Astrocyte of the cerebellum (primary cell): ENCODE results near the gene TBC1D10A.

Source experiments
- DNase-seq: peaks from one replicate; pipeline ENCODE4 v3.0.0-alpha.2; 2011; ENCODE audit warnings: low read depth
- H3K4me3 ChIP-seq: 2 replicates; pipeline ENCODE4 v1.5.1; 2011; ENCODE audit warnings: mild to moderate bottlenecking, low read depth, low read length, moderate library complexity
- in situ Hi-C: cut with HindIII; loops from 2 replicates; pipeline ENCODE4 v1.10.0; 2017; ENCODE audit warnings: low sequenced_read_pairs
- TF ChIP-seq, protein P1 (sequence below): IDR thresholded peaks from 2 replicates; pipeline ENCODE4 v1.5.1; 2012; ENCODE audit warnings: low read length, low read depth, moderate library complexity, mild to moderate bottlenecking; ENCODE audit errors: missing control alignments

TBC1D10A gene

DNA sequence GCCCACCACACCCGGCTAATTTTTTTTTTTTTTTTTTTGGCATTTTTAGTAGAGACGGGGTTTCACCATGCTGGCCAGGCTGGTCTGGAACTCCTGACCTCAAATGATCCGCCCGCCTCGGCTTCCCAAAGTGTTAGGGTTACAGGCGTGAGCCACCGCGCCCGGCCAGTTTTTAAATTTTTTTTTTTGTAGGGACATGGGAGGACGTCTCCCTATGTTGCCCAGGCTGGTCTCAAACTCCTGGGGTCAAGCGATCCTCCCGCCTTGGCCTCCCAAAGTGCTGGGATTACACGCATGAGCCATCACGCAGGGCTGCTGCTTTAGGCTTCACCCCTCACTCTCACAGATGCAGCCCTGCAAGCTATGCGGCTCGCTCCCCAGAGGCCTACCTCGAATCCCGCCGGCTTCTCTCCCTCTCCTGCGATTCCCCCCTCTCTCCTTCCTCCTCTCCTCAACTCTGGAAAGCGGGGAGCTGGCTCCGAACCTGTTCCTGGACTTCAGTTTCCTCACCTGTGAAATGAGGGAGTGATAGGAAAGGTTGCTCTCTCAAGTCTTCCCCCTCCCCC lies 31.0 kb upstream of the TBC1D10A start:
- TF ChIP-seq, protein P1, sequence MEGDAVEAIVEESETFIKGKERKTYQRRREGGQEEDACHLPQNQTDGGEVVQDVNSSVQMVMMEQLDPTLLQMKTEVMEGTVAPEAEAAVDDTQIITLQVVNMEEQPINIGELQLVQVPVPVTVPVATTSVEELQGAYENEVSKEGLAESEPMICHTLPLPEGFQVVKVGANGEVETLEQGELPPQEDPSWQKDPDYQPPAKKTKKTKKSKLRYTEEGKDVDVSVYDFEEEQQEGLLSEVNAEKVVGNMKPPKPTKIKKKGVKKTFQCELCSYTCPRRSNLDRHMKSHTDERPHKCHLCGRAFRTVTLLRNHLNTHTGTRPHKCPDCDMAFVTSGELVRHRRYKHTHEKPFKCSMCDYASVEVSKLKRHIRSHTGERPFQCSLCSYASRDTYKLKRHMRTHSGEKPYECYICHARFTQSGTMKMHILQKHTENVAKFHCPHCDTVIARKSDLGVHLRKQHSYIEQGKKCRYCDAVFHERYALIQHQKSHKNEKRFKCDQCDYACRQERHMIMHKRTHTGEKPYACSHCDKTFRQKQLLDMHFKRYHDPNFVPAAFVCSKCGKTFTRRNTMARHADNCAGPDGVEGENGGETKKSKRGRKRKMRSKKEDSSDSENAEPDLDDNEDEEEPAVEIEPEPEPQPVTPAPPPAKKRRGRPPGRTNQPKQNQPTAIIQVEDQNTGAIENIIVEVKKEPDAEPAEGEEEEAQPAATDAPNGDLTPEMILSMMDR: no peak
- no peak for DNase-seq
- peak overlapping the region; percentile 65 for H3K4me3 ChIP-seq
- in situ Hi-C loops: no loop called here

DNA sequence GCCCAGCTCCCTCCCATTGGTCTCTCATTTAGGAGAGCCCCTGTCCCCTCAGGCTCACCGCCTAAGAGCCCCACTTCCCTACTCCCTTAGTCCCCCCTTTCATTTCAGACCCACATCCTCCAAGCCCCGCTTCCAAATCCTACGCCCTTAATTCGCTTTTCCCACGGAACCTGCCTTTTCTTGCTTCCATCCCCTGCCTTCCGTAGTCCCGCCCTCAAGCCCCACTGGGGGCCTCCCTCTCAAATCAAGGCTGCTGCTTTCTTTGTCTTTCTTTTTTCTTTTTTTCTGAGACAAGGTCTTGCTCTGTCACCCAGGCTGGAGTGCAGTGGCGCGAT lies 30.5 kb upstream of the TBC1D10A start:
- in situ Hi-C loops: no loop called here
- no peak for DNase-seq
- peak overlapping the region; percentile 65 for H3K4me3 ChIP-seq
- TF ChIP-seq, protein P1: no peak

DNA sequence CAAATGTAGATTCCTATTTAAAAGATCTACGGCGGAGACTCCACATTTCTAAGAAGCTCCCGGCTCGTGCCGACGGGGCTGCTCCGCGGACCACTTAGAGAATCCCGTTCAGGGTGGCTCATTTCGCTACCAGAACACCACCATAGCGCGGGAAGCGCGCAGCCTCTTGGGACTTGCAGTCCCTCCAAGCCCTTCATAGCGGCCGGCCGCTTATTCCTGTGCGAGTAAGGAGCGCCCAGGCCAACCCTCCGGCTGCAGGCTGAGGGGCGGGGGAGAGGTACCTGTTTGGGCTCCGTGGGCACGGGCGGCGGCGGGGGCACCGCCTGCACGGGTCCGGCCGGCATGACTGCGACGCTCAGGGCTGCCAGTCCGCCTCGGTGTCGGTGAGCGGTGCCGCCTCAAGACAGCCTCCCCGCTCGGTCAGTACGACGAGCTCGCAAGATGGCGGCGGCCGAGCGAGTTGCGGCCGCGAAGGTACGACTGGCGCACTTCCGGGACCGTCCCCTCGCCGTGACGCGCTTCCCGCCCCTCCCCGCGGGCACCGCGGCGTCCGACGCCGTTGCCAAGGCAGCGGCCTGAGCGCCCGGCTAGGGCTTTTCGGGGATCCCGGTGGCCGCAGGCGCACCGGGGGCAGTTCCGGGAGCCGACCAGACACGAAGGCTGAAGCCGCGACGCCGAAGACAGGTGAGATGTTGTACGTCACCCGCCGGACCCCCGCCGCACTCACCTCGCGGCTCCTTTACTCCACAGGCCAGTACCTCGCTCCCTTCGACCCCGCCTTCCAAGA lies 29.9 kb upstream of the TBC1D10A start, which contains the start of the genes CCDC157 and SF3A1:
Gene CCDC157 (plus strand): TSS at position 559 of the 787 bp plus-strand sequence. CDS start 8,994 bp downstream, outside the sequence.
Gene SF3A1 (minus strand): TSS at position 446 of the 787 bp plus-strand sequence. CDS start 102 bp downstream, at position 344.
- peak within 1 kb of the TSS; percentile 65 for H3K4me3 ChIP-seq
- in situ Hi-C loops: no loop called here
- TF ChIP-seq, protein P1: no peak

DNA sequence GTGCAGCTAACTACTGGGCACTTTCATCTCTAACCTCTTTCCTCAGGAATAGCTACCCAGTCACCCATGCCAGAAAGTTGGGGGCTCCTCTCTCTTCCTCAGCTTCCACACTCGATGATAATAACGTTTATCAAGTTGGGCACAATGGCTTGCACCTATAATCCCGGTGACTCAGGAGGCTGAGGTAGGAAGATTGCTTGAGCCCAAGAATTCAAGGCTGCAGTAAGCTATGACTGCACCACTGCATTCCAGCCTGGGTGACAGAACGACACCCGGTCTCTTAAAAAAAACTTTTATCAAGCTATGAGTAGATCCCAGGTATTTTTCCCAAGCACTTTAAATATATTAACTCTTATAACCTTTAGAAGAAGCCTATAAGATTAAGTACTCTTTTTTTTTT lies 27.9 kb upstream of the TBC1D10A start:
- DNase-seq: no peak
- TF ChIP-seq, protein P1: no peak
- in situ Hi-C loops: no loop called here
- no peak overlapping the region for H3K4me3 ChIP-seq

More for the DNA sequence above, 29.9 kb upstream of the TBC1D10A start, which contains the start of the genes CCDC157 and SF3A1:
- peak; percentile 84 for DNase-seq

DNA sequence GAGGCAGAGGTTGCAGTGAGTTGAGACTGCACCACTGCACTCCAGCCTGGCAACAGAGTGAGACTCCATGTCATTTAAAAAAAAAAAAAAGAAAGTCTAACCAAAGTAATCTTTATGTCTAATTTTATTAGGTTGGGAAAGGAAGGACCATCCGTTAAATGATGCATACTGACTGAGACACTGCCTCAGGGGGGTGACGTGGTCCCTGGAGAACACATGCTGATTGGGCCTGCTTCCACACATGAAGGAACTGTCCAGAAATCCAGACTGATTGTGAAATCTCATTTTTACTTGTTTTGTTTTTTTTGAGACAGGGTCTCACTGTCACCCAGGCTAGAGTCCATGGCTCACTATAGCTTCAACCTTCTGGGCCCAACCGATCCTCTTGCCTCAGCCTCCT lies 24.5 kb upstream of the TBC1D10A start:
- TF ChIP-seq, protein P1: no peak
- DNase-seq: no peak
- in situ Hi-C loops: no loop called here
- no peak overlapping the region for H3K4me3 ChIP-seq

DNA sequence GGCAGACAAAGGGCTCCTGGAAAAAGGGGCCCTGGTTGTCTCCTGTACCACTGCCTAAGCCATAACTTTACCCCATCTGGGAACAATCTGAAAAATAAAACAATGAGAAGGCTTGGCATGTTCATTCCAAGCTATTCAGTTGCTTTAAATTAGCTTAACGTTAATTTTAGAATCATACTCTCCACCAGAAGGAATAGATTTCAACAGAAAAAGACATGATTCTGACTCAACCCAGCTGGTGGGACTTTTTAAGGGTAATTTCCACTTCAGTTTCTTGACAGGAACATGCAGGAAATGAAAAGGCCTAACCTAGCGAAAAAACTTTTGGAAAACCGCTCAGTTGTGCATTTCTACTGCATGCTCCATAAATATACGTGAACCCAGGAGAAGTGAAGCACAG lies 22.1 kb upstream of the TBC1D10A start:
- TF ChIP-seq, protein P1: no peak
- H3K4me3 ChIP-seq: no peak overlapping the region
- DNase-seq: no peak
- in situ Hi-C loops: no loop called here
